KMS-11 (cell line): ENCODE measurements around the gene LEMD2.

Experiments used
- H2AFZ ChIP-seq: fragments of 200-600 bp; sonication (generic); 2 replicates; pipeline ENCODE4 v1.6.1; 2016; ENCODE audit warnings: antibody characterized with exemption, mixed run types, low read depth
- H3K27ac ChIP-seq: fragments of 200-600 bp; sonication (generic); 2 replicates; pipeline ENCODE4 v1.6.1; 2016; ENCODE audit warnings: mild to moderate bottlenecking, mixed run types
- H3K27me3 ChIP-seq: fragments of 200-600 bp; sonication (generic); 2 replicates; pipeline ENCODE4 v1.6.1; 2017; ENCODE audit warnings: mild to moderate bottlenecking, low read depth, mixed run types, moderate library complexity; ENCODE audit not compliant: insufficient read depth
- H3K36me3 ChIP-seq: fragments of 200-600 bp; sonication (generic); 2 replicates; pipeline ENCODE4 v1.6.1; 2017; ENCODE audit warnings: mild to moderate bottlenecking, mixed run types; ENCODE audit not compliant: insufficient read depth
- H3K4me1 ChIP-seq: fragments of 200-600 bp; sonication (generic); 2 replicates; pipeline ENCODE4 v1.6.1; 2016; ENCODE audit warnings: mild to moderate bottlenecking, low read depth, mixed run types; ENCODE audit not compliant: poor library complexity, severe bottlenecking
- H3K4me2 ChIP-seq: fragments of 200-600 bp; sonication (generic); 2 replicates; pipeline ENCODE4 v1.7.0; 2016; ENCODE audit warnings: mild to moderate bottlenecking, mixed run types
- H3K4me3 ChIP-seq: fragments of 200-600 bp; sonication (generic); IDR thresholded peaks from 2 replicates; pipeline ENCODE4 v1.6.1; 2017; ENCODE audit warnings: low read depth, low read length, mixed read lengths; ENCODE audit not compliant: insufficient read depth
- H3K79me2 ChIP-seq: fragments of 200-600 bp; sonication (generic); 2 replicates; pipeline ENCODE4 v1.6.1; 2016; ENCODE audit warnings: low read depth, mixed run types; ENCODE audit not compliant: insufficient read depth
- H3K9ac ChIP-seq: fragments of 200-600 bp; sonication (generic); 2 replicates; pipeline ENCODE4 v1.6.1; 2016; ENCODE audit warnings: mild to moderate bottlenecking, mixed run types
- H4K20me1 ChIP-seq: fragments of 200-600 bp; sonication (generic); 2 replicates; pipeline ENCODE4 v1.6.1; 2016; ENCODE audit warnings: mild to moderate bottlenecking, mixed run types; ENCODE audit not compliant: insufficient read depth
- TF ChIP-seq, protein P1 (sequence below): fragments of 200-600 bp; sonication (generic); conservative IDR thresholded peaks from 2 replicates; pipeline ENCODE4 v1.6.1; 2017; ENCODE audit warnings: low read depth, mild to moderate bottlenecking, antibody characterized with exemption, low read length, moderate library complexity, mixed read lengths

LEMD2 gene

DNA sequence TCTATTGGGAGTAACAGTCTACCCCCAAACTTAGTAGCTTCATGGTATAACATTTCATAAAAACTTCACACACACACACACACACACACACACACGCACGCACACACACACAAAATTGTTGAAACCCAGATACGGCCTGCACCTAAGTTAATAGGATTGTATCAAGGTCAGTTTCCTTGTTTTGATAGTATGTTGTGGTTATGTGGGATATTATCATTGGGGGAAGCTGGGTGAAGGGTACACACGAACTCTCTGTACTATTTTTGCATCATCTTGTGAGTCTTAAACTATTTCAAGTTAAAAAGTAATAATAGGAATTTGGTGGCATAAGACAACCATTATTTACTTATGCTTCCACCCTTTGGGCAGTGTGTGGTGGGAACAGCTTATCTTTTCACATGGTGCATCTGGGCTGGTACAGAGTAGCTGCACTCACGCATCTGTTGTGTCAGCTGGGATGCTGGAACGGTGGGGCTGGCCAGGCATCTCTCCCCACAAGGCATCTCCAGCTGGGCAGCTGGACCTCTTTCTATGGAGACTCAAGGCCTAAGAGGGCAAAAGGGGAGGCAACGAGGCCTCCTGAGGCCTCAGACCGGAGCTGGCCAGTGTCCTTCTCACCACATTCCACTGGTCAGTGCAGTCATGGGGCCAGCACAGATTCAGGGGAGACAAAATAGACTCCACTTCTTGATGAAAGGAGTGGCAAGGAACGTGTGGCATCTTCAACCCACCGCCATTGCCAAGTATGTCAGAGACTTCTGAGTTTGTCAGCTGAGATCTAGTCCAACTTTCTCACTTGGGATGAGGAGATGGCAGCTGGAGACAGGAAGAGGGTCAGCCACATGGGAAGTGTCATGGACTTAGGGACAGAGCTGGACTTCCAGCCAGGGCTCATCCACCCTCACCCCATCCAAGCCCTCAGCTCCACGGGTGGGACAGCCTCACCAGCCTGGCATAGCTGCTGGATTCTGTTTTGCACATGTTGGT is 21.7 kb downstream of the LEMD2 start:
- H2AFZ ChIP-seq: no peak overlapping the region
- H3K27ac ChIP-seq: no peak overlapping the region
- H3K36me3 ChIP-seq: no peaks in the 10 kb centered on the region
- peaks cover 28% of the 10 kb centered on the region; the same call in 1 of the 2 replicates for H3K27me3 ChIP-seq
- no peak overlapping the region for H3K9ac ChIP-seq
- H3K4me2 ChIP-seq: no peak overlapping the region
- peaks cover 4% of the 10 kb centered on the region for H3K4me1 ChIP-seq
- TF ChIP-seq, protein P1, sequence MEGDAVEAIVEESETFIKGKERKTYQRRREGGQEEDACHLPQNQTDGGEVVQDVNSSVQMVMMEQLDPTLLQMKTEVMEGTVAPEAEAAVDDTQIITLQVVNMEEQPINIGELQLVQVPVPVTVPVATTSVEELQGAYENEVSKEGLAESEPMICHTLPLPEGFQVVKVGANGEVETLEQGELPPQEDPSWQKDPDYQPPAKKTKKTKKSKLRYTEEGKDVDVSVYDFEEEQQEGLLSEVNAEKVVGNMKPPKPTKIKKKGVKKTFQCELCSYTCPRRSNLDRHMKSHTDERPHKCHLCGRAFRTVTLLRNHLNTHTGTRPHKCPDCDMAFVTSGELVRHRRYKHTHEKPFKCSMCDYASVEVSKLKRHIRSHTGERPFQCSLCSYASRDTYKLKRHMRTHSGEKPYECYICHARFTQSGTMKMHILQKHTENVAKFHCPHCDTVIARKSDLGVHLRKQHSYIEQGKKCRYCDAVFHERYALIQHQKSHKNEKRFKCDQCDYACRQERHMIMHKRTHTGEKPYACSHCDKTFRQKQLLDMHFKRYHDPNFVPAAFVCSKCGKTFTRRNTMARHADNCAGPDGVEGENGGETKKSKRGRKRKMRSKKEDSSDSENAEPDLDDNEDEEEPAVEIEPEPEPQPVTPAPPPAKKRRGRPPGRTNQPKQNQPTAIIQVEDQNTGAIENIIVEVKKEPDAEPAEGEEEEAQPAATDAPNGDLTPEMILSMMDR: no peak
- no peak overlapping the region for H3K4me3 ChIP-seq
- no peaks in the 10 kb centered on the region for H3K79me2 ChIP-seq
- H4K20me1 ChIP-seq: no peaks in the 10 kb centered on the region

DNA sequence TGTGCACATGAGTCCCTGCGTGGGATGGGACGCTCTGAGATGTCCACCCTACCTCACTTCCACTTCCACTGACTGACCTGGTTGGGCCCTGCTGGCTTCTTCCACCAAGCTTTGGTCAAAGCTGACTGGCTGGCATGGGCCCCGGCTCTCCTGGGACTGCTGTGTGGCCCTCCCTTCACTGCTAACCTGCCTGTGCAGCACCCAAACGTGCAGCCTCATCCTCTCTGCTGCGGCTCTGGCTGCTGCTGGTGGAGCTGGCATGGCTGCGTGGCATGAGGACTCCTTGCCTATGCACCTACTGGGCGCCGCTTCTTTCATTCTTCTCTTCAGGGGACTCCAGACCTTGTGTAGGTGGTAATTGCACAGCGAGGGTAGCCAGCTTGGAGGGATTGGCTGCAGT is 23.6 kb downstream of the LEMD2 start:
- TF ChIP-seq, protein P1: no peak
- H3K79me2 ChIP-seq: no peaks in the 10 kb centered on the region
- H3K27me3 ChIP-seq: peaks cover 30% of the 10 kb centered on the region; the same call in 1 of the 2 replicates
- no peak overlapping the region for H3K9ac ChIP-seq
- no peaks in the 10 kb centered on the region for H4K20me1 ChIP-seq
- H3K27ac ChIP-seq: no peak overlapping the region
- H3K36me3 ChIP-seq: no peaks in the 10 kb centered on the region
- no peak overlapping the region for H3K4me2 ChIP-seq
- no peak overlapping the region for H2AFZ ChIP-seq
- no peak overlapping the region for H3K4me3 ChIP-seq
- peaks cover 4% of the 10 kb centered on the region for H3K4me1 ChIP-seq

DNA sequence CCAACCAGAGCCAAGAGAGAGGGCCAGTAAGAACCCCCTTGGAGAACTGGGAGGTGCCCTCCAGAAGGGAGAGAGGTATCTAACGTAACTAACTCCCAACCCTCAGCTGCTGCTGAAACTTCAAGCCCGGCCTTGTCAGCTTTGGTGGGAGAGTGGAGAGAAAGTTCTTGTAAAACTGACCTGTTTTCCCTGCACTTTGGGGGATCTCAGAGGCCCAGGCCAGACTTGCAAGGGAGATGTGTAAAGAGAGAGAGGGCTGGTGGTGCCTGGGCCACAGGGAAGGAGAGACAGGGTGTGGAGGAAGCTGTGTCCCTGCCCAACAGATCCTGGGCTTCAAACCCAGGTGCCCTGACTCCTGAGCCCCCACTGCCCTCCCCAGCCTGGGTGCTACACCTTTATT is 24.9 kb downstream of the LEMD2 start:
- H3K9ac ChIP-seq: no peak overlapping the region
- H3K4me3 ChIP-seq: no peak overlapping the region
- H3K36me3 ChIP-seq: no peaks in the 10 kb centered on the region
- no peak overlapping the region for H3K27ac ChIP-seq
- TF ChIP-seq, protein P1: no peak
- H4K20me1 ChIP-seq: no peaks in the 10 kb centered on the region
- no peak overlapping the region for H2AFZ ChIP-seq
- H3K79me2 ChIP-seq: no peaks in the 10 kb centered on the region
- H3K4me1 ChIP-seq: peaks cover 4% of the 10 kb centered on the region
- H3K27me3 ChIP-seq: peaks cover 35% of the 10 kb centered on the region; the same call in 1 of the 2 replicates
- no peak overlapping the region for H3K4me2 ChIP-seq

DNA sequence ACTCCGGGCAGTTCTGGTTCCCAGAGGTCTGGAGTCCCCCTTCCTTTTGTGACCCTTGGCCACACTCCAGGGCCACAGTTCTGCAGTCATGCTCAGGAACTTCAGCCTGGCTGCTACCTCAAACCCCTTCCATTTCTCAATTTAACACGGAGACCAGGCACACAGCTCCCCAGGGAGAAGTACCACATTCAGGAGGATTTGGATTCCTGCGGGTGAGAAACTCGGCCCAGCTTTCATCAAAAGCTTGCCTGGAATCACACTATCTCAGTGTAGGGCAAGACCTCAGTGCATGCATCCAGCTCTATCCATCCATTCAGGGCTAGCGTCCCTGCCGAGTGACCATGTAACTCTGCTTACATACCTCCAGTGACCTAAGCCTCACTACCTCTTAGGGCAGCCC is 25.4 kb downstream of the LEMD2 start:
- Histone ChIP-seq H4K20me1 (no peaks in the 10 kb centered on the region), H3K9ac (no peak overlapping the region), H3K4me3 (no peak overlapping the region), H2AFZ (no peak overlapping the region), H3K27ac (no peak overlapping the region), H3K36me3 (no peaks in the 10 kb centered on the region), H3K79me2 (no peaks in the 10 kb centered on the region), H3K4me1 (no peaks in the 10 kb centered on the region), H3K4me2 (no peak overlapping the region), H3K27me3 (peaks cover 38% of the 10 kb centered on the region; the same call in 1 of the 2 replicates)
- TF ChIP-seq, protein P1: no peak
